ENCODE measurements around the gene DYNC2I2. TPM values are rescaled to one million over a fixed set of nuclear protein-coding genes. Genes with fewer than 3 reads are reported as not detected.
"Not testable (repeated sequence)": the region's sequence is repeated elsewhere in the genome, so short reads cannot be mapped to it uniquely, and the experiment has no call there.

Gene DYNC2I2
- polyA plus RNA-seq, 3 donors, result 78.6 to 91.0 (median 86.0) TPM

GRCh38 chr9:128689820-128690683 lies 33.4 kb upstream of the DYNC2I2 start:
- peak; percentile 40 for DNase-seq

DNA sequence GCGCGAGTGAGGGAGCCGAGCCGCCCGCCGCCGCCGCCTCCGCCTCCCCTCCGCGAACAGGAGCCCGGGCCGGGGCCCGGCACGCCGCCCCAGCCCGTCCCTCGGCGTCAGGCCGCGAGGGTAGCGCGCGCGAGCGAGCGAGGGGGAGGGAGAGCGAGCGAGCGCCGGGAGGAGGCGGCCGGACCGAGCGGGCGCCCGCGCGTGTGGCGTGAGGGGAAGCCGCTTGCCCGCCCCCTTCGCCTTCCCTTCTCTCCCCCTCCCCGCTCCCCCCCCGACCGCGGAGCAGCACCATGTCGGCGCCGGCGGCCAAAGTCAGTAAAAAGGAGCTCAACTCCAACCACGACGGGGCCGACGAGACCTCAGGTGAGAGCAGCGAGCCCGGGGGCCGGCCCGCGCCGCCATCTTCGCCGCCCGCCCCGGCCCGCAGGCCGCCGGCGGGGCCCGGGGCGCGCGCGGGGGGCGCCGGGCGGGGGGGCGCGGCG lies 32.7 kb upstream of the DYNC2I2 start:
- DNase-seq, result peak; percentile 42

GRCh38 chr9:128688501-128689292 lies 32.0 kb upstream of the DYNC2I2 start, which contains the start of gene SET:
TSS of gene SET (plus strand) at chr9:128689222. CDS start at chr9:128689583, 361 bp downstream.
- peak; percentile 94 for DNase-seq

DNA sequence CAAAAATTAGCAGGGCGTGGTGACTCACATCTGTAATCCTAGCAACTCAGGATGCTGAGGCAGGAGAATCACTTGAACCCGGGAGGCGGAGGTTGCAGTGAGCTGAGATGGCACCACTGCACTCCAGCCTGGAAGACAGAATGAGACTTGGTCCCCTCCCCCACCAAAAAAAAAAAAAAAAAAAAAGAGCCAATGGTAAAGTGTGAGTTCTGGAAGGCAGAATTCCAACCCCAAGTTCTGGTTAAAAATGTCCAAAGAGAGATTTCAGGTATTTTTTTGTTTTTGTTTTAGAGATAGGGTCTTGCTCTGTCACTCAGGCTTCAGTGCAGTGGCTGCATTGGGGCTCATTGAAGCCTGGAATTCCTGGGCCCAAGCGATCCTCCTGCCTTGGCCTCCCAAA lies 30.8 kb upstream of the DYNC2I2 start:
- DNase-seq, result no peak

GRCh38 chr9:128685636-128686489 lies 29.2 kb upstream of the DYNC2I2 start:
- no peak for DNase-seq

- peak; percentile 71 for DNase-seq
Observed at GRCh38 chr9:128684325-128685199, 27.9 kb upstream of the DYNC2I2 start.

- DNase-seq, result no peak
Observed at GRCh38 chr9:128684065-128684324, 27.3 kb upstream of the DYNC2I2 start.

DNA sequence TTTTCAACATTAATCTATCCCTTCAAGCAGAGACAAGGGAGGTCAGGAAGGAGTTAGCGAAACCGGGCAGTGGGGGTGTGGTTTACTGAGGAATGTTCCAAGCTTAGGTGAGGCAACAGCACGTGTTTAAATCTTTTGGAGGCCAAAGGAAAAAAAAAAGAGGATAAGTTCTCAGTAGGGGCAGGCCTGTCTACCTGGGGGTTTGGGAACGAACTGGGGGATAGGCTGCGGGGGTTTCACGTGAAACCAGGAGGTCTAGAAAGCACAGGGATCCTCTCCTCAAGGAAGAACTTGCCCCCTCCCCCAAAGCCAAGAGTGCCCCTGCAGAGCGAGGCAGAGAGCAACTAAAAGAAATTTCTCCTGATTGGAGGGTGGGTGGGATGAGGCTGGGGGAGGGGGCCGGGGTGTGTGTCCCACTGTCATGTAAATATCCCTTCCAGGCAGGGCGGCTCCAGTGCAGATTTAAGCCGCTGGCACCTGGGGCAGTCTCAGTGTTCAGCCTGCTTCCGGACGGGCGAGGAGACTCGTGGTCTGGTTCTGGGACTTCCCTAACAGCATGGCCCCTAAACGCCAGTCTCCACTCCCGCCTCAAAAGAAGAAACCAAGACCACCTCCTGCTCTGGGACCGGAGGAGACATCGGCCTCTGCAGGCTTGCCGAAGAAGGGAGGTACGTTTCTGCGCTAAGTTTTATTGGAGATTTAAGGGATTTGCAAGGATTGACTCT lies 26.9 kb upstream of the DYNC2I2 start:
- peak; percentile 45 for DNase-seq

DNA sequence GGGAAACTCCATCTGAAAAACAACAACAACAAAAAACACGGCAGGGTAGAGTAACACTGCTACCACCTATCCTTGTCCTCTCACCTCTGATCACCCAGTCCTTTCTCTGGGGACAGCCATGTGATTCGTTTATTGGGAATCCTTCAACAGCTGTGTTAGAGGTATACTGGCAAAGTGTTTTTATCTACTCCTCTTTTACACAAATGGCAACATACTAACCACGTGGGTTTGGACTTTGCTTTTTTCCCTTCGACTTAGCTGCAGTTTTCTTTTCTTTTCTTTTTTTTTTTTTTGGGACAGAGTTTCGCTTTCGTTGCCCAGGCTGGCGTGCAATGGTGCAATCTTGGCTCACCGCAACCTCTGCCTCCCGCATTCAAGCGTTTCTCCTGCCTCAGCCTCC lies 21.1 kb upstream of the DYNC2I2 start:
- no peak for DNase-seq

GRCh38 chr9:128675382-128675781 lies 18.7 kb upstream of the DYNC2I2 start:
- DNase-seq, result no peak

GRCh38 chr9:128669786-128670185 lies 13.1 kb upstream of the DYNC2I2 start:
- DNase-seq, result no peak

DNA sequence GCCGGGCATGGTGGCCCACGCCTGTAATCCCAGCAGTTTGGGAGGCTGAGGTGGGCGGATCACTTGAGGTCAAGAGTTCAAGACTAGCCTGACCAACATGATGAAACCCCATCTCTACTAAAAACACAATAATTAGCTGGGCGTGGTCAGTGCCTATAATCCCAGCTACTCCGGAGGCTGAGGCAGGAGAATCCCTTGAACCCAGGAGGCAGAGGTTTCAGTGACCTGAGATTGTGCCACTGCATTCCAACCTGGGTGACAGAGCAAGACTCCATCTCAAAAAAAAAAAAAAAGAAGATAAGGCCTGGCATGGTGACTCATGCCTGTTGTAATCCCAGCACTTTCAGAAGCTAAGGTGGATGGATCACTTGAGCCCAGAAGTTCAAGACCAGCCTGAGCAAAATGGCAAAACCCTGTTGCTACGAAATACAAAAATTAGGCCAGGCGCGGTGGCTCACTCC lies 9.9 kb upstream of the DYNC2I2 start:
- not testable (repeated sequence) for DNase-seq

DNA sequence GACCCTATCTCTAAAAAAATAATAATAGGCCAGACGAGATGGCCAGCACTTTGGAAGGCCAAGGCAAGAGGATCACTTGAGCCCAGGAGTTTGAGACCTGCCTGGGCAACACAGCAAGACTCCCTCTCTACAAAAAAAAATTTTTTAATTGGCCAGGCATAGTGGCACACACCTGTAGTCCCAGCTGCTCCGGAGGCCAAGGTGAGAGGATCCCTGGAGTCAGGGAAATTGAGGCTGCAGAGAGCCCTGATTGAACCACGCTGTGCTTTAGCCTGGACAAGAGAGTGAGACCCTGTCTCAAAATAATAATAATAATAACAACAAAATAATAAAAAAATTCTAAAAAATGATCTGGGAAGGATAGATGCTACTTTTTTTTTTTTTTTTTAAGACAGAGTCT lies 1.1 kb upstream of the DYNC2I2 start:
- DNase-seq, result no peak

DNA sequence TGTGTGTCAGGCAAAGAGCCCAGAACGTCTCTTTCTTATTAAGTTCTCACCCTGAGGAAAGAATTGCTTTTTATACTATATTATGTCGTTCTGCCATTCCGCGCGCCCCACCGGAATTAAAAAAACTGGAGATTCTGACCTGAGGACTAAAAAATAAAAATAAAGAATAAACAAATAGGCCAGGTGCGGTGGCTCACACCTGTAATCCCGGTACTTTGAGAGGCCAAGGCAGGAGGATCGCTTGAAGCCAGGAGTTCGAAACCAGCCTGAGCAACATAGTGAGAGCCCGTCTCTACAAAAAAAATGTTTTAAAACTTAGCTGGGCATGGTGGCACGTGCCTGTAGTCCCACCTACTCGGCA lies 677 bp upstream of the DYNC2I2 start:
- no peak for DNase-seq

DNA sequence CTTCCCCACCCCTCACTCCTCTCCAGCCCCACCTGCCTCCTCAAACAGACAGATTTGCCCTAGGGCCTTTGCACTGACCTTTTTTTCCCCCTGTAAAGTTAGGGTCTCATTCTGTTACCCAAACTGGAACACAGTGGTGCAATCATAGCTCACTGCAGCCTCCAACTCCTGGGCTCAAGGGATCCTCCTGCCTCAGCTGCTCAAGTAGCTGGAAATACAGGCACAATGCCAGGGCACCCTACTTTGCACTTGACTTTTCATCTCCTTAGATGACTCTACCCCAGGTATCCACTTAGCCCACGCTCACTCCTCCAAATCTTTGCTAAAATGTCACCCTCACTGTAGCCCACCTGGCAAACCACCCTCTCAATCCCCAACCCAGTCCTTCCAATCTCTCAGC lies 2.2 kb downstream of the DYNC2I2 start:
- DNase-seq, result no peak

DNA sequence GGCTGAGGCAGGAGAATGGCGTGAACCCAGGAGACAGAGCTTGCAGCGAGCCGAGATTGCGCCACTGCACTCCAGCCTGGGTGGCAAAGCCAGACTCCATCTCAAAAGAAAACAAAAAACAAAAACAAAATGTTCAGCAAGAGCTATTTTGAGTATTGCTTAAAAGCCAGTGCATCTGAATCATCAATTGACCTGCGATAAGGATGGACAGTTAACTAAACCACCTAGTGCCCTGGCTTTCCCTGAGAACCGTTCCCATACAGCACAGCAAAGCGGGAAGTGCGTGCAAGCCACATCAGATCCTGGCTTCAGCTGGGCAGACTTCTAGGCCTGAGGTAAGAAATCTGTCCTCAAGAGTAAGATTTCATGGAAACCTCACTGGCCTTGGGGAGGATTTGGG lies 2.7 kb downstream of the DYNC2I2 start:
- DNase-seq, result no peak

GRCh38 chr9:128651798-128652197 lies 4.8 kb downstream of the DYNC2I2 start:
- DNase-seq, result no peak

- DNase-seq, result not testable (repeated sequence)
Observed at GRCh38 chr9:128648206-128648605, 8.4 kb downstream of the DYNC2I2 start.

DNA sequence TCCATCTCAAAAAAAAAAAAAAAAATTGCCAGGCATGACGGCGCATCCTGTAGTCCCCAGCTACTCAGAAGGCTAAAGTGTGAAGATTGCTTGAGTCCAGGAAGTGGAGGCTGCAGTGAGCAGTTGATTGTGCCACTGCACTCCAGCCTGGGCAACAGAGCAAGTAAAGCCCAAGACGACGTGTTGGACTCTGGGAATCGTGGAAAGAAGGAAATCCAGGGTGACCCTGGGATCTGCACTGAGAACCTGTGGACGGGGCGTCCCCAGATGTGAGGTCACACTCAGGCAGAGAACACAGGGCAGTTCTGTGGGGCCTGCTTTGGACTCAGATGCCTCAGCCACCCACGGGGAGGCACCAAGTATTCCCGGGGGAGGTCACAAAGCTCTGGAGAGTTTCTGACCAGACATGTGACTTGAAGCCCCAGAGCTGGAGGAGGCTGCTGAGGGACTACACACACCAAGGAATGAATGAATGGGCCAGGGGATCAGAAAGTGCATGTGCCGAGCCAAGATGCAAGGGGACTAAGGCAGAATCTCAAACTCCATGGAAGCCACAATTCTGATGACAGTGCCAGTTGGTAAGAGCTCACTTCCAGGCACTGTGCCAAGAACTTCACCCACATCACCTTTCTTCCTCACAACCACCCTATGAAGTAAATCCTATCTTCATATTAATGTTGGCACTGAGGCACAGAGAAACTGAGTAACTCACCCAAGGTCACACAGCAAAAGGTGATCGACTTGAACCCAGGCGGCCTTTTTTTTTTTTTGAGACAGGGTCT lies 12.9 kb downstream of the DYNC2I2 start:
- DNase-seq, result no peak
